NCI-H146 (cell line): Measurements from ENCODE around the gene PCDHB12.
"Not testable (repeated sequence)": the region's sequence is repeated elsewhere in the genome, so short reads cannot be mapped to it uniquely, and the experiment has no call there.

ENCODE experiments used
- DNase-seq: peaks from one replicate; lab custom pipeline; 2025; lab: John Stamatoyannopoulos, UW

The PCDHB12 gene

DNA sequence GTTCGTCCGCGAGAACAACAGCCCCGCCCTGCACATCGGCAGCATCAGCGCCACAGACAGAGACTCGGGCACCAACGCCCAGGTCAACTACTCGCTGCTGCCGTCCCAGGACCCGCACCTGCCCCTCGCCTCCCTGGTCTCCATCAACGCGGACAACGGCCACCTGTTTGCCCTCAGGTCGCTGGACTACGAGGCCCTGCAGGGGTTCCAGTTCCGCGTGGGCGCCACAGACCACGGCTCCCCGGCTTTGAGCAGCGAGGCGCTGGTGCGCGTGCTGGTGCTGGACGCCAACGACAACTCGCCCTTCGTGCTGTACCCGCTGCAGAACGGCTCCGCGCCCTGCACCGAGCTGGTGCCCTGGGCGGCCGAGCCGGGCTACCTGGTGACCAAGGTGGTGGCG is 1.8 kb downstream of the PCDHB12 start:
- DNase-seq = not testable (repeated sequence)

DNA sequence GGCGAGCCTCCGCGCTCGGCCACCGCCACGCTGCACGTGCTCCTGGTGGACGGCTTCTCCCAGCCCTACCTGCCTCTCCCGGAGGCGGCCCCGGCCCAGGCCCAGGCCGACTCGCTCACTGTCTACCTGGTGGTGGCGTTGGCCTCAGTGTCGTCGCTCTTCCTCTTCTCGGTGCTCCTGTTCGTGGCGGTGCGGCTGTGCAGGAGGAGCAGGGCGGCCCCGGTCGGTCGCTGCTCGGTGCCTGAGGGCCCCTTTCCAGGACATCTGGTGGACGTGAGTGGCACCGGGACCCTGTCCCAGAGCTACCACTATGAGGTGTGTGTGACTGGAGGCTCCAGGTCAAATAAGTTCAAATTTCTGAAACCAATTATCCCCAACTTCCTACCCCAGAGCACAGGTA is 2.3 kb downstream of the PCDHB12 start:
- DNase-seq = not testable (repeated sequence)

GRCh38 chr5:141213656-141214339 is 5.3 kb downstream of the PCDHB12 start, which contains the start of gene PCDHB13:
PCDHB13 (plus strand) TSS chr5:141213919; CDS start chr5:141214124, 205 bp downstream.
- peak; percentile 72 for DNase-seq

- not testable (repeated sequence) for DNase-seq
These were observed 6.1 kb downstream of the PCDHB12 start for GRCh38 chr5:141214583-141214982.

DNA sequence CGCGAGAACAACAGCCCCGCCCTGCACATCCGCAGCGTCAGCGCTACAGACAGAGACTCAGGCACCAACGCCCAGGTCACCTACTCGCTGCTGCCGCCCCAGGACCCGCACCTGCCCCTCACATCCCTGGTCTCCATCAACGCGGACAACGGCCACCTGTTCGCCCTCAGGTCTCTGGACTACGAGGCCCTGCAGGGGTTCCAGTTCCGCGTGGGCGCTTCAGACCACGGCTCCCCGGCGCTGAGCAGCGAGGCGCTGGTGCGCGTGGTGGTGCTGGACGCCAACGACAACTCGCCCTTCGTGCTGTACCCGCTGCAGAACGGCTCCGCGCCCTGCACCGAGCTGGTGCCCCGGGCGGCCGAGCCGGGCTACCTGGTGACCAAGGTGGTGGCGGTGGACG is 7.0 kb downstream of the PCDHB12 start:
- not testable (repeated sequence) for DNase-seq

GRCh38 chr5:141216035-141216434 is 7.5 kb downstream of the PCDHB12 start:
- not testable (repeated sequence) for DNase-seq

- peak; percentile 78 for DNase-seq
These were observed 14.7 kb downstream of the PCDHB12 start, which contains the start of gene PCDHB14 for GRCh38 chr5:141223112-141223783. PCDHB14 (plus strand) TSS chr5:141223343; CDS start chr5:141223506, 163 bp downstream.

DNA sequence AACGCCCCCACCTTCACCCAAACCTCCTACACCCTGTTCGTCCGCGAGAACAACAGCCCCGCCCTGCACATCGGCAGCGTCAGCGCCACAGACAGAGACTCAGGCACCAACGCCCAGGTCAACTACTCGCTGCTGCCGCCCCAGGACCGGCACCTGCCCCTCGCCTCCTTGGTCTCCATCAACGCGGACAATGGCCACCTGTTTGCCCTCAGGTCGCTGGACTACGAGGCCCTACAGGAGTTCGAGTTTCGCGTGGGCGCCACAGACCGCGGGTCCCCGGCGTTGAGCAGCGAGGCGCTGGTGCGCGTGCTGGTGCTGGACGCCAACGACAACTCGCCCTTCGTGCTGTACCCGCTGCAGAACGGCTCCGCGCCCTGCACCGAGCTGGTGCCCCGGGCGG is 16.3 kb downstream of the PCDHB12 start:
- not testable (repeated sequence) for DNase-seq

GRCh38 chr5:141225421-141225820 is 16.9 kb downstream of the PCDHB12 start:
- DNase-seq = not testable (repeated sequence)

DNA sequence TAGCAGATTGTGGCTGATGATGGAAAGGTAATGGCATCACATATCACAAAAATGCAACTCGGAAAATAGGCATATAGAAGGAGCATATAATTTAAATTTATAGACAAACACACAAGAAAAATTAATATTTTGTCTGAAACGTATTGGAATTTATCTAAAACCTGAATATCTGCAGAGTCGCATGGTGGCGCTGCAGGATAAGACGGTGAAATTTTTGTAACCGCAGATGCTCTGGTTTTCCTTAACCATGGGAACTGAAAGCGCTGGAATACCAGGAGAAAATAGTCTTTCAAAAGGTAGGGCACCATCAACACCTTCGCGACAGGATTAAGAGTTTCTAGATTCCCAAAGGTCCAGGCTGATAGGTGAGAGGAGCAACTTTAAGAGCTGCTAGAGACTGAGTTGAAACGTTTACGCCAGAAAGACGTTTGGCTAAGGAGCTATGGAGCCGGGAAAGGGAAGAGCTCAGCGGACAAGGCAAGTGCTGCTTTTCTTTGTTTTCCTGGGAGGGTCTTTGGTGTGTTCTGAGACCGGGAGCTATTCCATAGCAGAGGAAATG is 25.7 kb downstream of the PCDHB12 start:
- no peak for DNase-seq

DNA sequence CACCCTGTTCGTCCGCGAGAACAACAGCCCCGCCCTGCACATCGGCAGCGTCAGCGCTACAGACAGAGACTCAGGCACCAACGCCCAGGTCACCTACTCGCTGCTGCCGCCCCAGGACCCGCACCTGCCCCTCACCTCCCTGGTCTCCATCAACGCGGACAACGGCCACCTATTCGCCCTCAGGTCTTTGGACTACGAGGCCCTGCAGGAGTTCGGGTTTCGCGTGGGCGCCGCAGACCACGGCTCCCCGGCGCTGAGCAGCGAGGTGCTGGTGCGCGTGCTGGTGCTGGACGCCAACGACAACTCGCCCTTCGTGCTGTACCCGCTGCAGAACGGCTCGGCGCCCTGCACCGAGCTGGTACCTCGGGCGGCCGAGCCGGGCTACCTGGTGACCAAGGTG is 27.4 kb downstream of the PCDHB12 start:
- not testable (repeated sequence) for DNase-seq

DNA sequence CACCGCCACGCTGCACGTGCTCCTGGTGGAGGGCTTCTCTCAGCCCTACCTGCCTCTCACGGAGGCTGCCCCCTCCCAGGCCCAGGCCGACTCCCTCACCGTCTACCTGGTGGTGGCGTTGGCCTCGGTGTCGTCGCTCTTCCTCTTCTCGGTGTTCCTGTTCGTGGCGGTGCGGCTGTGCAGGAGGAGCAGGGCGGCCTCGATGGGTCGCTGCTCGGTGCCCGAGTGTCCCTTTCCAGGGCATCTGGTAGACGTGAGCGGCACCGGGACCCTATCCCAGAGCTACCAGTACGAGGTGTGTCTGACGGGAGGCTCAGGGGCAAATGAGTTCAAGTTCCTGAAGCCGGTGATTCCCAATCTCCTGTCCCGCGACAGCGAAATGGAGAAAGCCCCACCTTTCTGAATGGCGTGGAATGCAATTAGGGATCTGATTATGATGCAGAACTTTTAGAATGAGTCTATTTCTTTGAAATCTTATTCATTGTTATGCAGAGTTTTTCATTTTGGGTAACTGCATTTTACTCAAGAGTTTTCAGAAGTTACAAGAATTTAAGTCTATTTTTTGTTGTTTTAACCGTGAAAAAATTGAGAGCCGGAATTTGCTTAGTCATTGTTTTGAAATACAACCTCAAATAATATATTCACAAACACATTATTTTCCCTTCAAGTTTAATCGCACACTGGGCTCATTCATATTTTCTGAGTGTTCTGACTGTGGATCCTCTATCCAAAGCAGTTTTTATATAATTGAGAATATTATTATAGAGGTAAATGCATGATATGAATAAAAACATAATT is 28.2 kb downstream of the PCDHB12 start:
- no peak for DNase-seq

- no peak for DNase-seq
These were observed 33.0 kb downstream of the PCDHB12 start for GRCh38 chr5:141241496-141241895.

GRCh38 chr5:141245250-141245717 is 36.8 kb downstream of the PCDHB12 start, which contains the start of gene PCDHB15:
PCDHB15 (plus strand) TSS chr5:141245395; CDS start chr5:141245579, 184 bp downstream.
- no peak for DNase-seq

DNA sequence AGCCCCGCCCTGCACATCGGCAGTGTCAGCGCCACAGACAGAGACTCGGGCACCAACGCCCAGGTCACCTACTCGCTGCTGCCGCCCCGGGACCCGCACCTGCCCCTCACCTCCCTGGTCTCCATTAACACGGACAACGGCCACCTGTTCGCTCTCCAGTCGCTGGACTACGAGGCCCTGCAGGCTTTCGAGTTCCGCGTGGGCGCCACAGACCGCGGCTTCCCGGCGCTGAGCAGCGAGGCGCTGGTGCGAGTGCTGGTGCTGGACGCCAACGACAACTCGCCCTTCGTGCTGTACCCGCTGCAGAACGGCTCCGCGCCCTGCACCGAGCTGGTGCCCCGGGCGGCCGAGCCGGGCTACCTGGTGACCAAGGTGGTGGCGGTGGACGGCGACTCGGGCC is 38.5 kb downstream of the PCDHB12 start:
- not testable (repeated sequence) for DNase-seq

GRCh38 chr5:141247434-141247833 is 38.9 kb downstream of the PCDHB12 start:
- DNase-seq = not testable (repeated sequence)

GRCh38 chr5:141250576-141250975 is 42.1 kb downstream of the PCDHB12 start:
- DNase-seq = no peak

GRCh38 chr5:141258464-141258863 is 49.9 kb downstream of the PCDHB12 start:
- DNase-seq = no peak

- DNase-seq = no peak
These were observed 50.4 kb downstream of the PCDHB12 start for GRCh38 chr5:141258948-141259347.

- no peak for DNase-seq
These were observed 52.1 kb downstream of the PCDHB12 start for GRCh38 chr5:141260458-141261237.

DNA sequence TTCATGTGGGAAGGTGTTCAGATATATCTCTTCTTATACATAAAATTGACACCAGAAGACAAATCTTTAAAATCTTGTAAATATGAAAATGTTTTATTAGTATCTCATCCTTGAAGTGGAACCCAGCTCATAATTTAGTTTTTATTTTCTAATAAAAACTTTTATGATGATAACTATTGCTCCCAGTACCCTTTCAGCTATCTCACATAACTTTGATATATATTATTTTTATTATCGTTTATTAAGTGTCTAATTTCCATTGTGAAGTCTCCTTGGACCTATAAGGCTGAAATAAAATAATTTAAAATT is 52.7 kb downstream of the PCDHB12 start:
- no peak for DNase-seq
